Suppressor macrophage treated with lipopolysaccharide for 4 hours (primary cell): ENCODE results near the gene SLC30A3.
"Not testable (repeated sequence)": the region's sequence is repeated elsewhere in the genome, so short reads cannot be mapped to it uniquely, and the experiment has no call there.

Experiments
- DNase-seq: peaks from one replicate; pipeline ENCODE4 v3.0.0-alpha.2; 2020

Gene SLC30A3

GRCh38 chr2:27262379-27263286, at the start of gene SLC30A3:
TSS of gene SLC30A3 (minus strand) at chr2:27263047. CDS start at chr2:27262906, 141 bp downstream.
- DNase-seq, result peak; percentile 71

DNA sequence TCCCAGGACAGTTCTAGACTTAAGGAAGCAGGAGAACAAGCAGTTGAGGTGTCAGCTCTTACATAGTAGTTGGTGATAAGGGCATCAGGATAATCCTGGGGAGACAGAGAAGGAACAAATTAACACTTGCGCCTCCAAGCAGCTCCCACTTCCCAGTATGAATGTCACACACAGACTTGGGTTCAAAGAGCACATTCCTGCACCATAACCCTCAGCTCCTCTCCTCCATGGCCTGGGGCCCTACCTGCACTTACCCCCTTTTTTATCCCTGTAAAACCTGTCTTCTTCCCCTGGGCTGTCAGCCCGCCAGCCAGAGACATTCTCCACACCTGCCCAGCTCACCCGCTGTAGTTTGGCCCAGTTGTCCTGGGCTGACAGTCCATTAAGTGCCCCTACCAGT, 49.3 kb upstream of the SLC30A3 start:
- no peak for DNase-seq

- DNase-seq, result no peak
Measured at GRCh38 chr2:27309651-27310050, 46.8 kb upstream of the SLC30A3 start.

DNA sequence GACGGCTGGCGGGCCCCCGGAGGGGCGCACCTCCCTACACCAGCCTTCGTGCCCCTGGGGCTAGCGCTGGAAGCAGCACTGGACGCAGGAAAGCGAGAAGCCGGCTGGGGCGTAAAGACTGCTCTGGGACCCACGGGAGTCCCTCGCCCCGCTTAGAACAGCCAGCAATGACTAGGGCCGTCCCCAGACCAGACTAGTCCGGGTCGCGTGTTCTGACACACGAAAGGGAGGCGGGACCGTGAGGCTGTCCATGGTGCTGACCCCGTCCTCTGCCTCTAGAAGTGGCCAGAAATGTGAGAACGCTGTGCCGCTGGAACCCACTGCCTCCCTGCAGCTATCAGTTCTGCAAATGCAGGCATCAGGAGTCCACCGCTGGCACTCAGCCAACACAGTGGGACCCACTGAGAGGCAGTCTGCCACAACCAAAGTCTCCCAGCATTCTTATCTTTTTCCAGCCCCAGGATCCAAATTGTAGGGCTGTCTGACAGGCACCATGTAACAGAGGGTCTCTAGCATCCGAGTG, 45.6 kb upstream of the SLC30A3 start, which contains the start of gene UCN:
Gene UCN (minus strand): TSS at position 87 of the 523 bp plus-strand sequence. CDS start 550 bp downstream, outside the sequence.
- no peak for DNase-seq

DNA sequence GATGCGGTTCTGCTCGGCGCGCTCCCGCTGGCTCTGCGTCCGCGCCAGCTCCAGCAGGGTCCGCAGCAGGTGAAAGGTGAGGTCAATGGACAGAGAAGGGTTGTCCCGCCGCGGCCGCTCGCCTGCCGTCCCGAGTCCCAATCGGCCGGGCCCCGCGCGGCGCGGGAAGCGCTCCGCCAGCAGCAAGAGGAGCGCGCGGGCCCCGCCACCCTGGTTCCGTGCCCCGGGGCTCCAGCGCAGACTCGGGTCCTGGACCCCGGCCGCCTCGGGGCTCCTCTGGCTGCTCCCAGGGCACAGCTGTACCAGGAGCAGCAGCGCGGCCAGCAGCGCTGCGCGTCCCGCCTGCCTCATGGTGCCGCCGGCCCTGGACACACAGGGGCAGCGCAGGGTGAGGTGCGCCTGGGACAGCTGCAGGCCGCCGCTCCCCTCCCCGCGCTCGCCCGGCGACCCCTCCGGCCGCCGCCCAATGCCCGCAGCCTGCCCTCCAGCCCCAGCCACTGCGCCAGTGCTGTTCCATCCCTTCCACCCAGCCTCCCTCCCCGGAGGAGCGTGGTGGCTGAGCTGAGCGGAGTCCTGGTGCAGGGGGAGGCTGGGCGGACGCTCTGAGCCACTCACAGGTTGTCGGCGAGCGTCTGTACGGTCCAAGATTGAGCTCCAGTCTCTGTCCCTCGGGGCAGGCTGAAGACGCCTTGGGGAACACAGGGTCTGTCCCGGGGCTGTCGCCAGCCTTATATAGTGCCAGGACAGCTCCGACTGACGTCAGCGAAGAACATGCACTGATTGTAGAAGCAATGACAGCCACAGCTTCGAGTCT, 44.9 kb upstream of the SLC30A3 start:
- DNase-seq, result no peak

DNA sequence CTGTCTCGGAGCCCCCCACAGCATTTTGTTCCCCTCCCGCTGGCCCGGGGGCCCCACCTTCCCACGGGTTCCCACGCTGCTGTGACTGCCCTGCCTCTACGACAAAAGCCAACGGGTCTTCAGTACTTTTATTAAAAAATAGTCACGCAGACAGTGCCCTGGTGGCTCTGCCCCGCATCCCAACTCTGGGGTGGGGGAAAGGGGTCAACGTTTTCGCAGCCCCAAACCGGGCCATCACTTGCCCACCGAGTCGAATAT, 44.4 kb upstream of the SLC30A3 start:
- no peak for DNase-seq

- no peak for DNase-seq
Measured at GRCh38 chr2:27306573-27307286, 43.9 kb upstream of the SLC30A3 start.

DNA sequence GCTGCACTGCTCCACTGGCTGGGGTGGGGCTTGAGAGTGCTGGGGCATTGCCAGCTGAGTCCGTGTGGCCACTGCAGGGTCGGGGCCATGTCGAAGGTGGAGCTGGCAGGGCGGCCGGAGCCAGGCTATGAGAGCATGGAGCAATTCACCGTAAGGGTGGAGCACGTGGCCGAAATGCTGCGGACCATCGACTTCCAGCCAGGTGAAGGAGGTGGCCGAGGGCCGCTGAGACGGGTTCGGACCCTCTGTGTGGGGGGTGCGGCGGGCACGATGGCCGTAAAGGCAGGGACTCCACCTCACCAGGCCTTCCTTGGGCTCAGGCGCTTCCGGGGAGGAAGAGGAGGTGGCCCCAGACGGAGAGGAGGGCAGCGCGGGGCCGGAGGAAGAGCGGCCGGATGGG, 43.3 kb upstream of the SLC30A3 start:
- DNase-seq, result no peak

GRCh38 chr2:27305516-27305915, 42.7 kb upstream of the SLC30A3 start:
- no peak for DNase-seq

GRCh38 chr2:27304488-27305240, 41.8 kb upstream of the SLC30A3 start:
- DNase-seq, result no peak

GRCh38 chr2:27303093-27304025, 40.5 kb upstream of the SLC30A3 start:
- peak; percentile 82 for DNase-seq

DNA sequence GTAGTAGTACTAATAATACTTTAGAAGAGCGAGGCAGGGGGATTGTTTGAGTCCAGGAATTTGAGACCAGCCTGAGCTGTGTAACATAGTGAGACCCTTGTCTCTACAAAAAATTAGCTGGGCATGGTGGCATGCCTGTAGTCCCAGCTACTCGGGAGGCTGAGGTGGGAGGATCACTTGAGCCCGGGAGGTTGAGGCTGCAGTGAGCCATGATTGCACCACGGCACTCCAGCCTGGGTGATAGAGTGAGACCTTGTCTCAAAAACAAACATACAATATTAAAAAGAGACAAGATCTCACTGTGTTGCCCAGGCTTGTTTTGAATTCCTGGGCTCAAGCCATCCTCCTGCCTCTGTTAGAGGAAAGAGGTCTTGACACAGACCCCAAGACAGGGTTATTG, 37.8 kb upstream of the SLC30A3 start:
- DNase-seq, result not testable (repeated sequence)

- DNase-seq, result no peak
Measured at GRCh38 chr2:27298391-27299080, 35.7 kb upstream of the SLC30A3 start.

GRCh38 chr2:27297195-27297594, 34.3 kb upstream of the SLC30A3 start:
- DNase-seq, result no peak

GRCh38 chr2:27296481-27296880, 33.6 kb upstream of the SLC30A3 start:
- DNase-seq, result peak; percentile 52

- DNase-seq, result no peak
Measured at GRCh38 chr2:27294928-27295327, 32.1 kb upstream of the SLC30A3 start.

- no peak for DNase-seq
Measured at GRCh38 chr2:27291865-27292264, 29.0 kb upstream of the SLC30A3 start.

DNA sequence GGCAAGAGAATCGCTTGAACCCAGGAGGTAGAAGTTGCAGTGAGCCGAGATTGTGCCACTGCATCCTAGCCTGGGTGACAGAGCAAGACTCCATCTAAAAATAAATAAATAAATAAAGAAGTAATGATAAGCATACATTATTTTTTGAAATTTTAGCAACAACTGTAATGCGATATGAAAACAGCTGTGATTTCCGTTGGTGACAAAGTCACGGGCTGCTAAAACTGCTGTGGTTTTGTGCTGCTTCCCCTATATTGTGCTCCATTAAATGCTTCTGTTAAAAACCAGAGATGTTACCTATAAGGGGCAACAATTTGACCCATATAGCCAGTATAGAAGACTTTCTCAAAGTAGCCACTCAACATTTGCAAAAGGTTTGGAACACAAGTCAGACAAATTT, 27.7 kb upstream of the SLC30A3 start:
- DNase-seq, result no peak

GRCh38 chr2:27288610-27289009, 25.8 kb upstream of the SLC30A3 start:
- no peak for DNase-seq

DNA sequence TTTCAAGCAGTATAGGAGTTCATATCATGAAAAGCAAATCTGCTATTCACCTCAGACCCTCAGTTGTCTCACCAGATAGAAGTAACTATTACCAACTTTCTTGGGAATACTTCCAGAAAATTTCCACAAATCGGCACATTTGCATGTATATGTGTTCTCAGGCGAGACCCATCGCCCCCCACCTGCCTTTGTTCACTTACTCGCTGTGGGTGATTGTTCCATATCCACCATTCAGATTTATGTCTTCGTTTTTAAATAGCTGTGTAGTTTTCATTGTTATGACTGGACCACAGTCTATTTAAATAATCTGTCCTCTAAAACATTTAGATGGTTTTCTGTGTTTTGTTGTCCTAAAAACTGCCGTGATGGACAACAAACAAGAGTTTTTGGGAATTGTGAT, 22.6 kb upstream of the SLC30A3 start:
- no peak for DNase-seq

GRCh38 chr2:27284996-27285395, 22.1 kb upstream of the SLC30A3 start:
- no peak for DNase-seq
